ENCODE measurements around the gene LPAR5. TPM values are rescaled to one million over a fixed set of nuclear protein-coding genes. Genes with fewer than 3 reads are reported as not detected.
"Not testable (repeated sequence)": the region's sequence is repeated elsewhere in the genome, so short reads cannot be mapped to it uniquely, and the experiment has no call there.

LPAR5 gene
- total and polyA plus RNA-seq, 2 donors (not counting 1 experiment from before 2014, with no cell fraction given) = 0.02 TPM; not detected in 1

GRCh38 chr12:6604259-6605029 is 31.3 kb downstream of the LPAR5 start:
- Histone ChIP-seq H3K27me3 (ENCODE audit: control insufficient read depth, insufficient read depth, low read length) (no peaks in the 10 kb centered on the region), H4K20me1 (ENCODE audit: control insufficient read depth, extremely low read depth, insufficient read depth, low read length) (no peaks in the 10 kb centered on the region), H2AFZ (ENCODE audit: low read length) (no peak overlapping the region), H3K4me3 (replicated peaks in 1 of 4; ENCODE audit: control extremely low read depth in 1 of 4, insufficient read depth in 1 of 4, low read depth in 3 of 4, low read length in 4 of 4) (peak overlapping the region; percentile 90 to 94 (median 93)), H3K9ac (ENCODE audit: insufficient read depth, low read length) (peak overlapping the region; percentile 34), H3K36me3 (ENCODE audit: control insufficient read depth, insufficient read depth, low read length) (peaks cover 24% of the 10 kb centered on the region), H3K79me2 (ENCODE audit: control insufficient read depth, insufficient read depth, low read length) (peaks cover 38% of the 10 kb centered on the region), H3K27ac (ENCODE audit: insufficient read depth, low read length) (peak overlapping the region; percentile 56), H3K4me1 (ENCODE audit: control insufficient read depth, extremely low read depth, insufficient read depth, low read length) (peaks cover 15% of the 10 kb centered on the region), H3K9me3 (ENCODE audit: control insufficient read depth, insufficient read depth, low read depth, low read length) (no peaks in the 10 kb centered on the region), H3K4me2 (ENCODE audit: extremely low read depth, insufficient read depth, low read length) (peak overlapping the region; percentile 99)
- TF ChIP-seq EZH2 (IDR thresholded peaks at IDR 0.05; ENCODE audit: low read length, missing control alignments) (no peak), CTCF (conservative IDR thresholded peaks at IDR 0.05 in 1 of 2, IDR thresholded peaks at IDR 0.05 in 1 of 2; ENCODE audit: low read depth in 1 of 2, low read length in 2 of 2) (no peak)
- DNase-seq (ENCODE audit: low read depth in 2 of 2) = no peak

DNA sequence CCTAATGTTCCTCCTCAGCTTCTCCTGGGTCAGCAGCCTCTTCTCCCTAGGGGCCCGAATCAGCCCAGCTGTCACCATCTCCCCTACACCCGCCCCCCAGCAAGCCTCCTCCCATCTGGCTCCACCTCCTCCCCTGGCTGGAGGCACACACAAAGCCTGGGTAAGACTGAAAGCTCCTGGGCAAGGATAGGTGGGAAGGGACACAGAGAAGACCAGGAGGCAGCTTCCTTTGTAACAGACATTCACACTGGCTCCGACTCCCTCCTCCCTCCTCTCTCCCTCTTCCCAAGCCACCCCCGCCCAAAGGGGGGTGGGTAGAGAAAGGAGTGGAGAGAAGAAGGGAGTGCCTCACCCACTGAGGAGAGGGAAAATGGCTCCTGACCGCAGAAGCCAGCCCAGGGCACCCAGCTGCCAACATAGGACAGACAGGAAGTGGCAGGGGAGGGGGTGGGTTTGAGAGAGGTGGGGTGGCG is 32.6 kb downstream of the LPAR5 start:
- Histone ChIP-seq H3K4me3 (replicated peaks in 1 of 4; ENCODE audit: control extremely low read depth in 1 of 4, insufficient read depth in 1 of 4, low read depth in 3 of 4, low read length in 4 of 4) (peak overlapping the region in 2 of 4 experiments; percentile 22 to 93), H3K79me2 (ENCODE audit: control insufficient read depth, insufficient read depth, low read length) (peaks cover 38% of the 10 kb centered on the region), H3K27ac (ENCODE audit: insufficient read depth, low read length) (no peak overlapping the region), H3K9me3 (ENCODE audit: control insufficient read depth, insufficient read depth, low read depth, low read length) (no peaks in the 10 kb centered on the region), H3K36me3 (ENCODE audit: control insufficient read depth, insufficient read depth, low read length) (peaks cover 29% of the 10 kb centered on the region), H3K27me3 (ENCODE audit: control insufficient read depth, insufficient read depth, low read length) (no peaks in the 10 kb centered on the region), H4K20me1 (ENCODE audit: control insufficient read depth, extremely low read depth, insufficient read depth, low read length) (no peaks in the 10 kb centered on the region), H3K9ac (ENCODE audit: insufficient read depth, low read length) (no peak overlapping the region), H2AFZ (ENCODE audit: low read length) (no peak overlapping the region), H3K4me2 (ENCODE audit: extremely low read depth, insufficient read depth, low read length) (peak overlapping the region; percentile 72), H3K4me1 (ENCODE audit: control insufficient read depth, extremely low read depth, insufficient read depth, low read length) (peaks cover 15% of the 10 kb centered on the region)
- no peak for TF ChIP-seq CTCF (conservative IDR thresholded peaks at IDR 0.05 in 1 of 2, IDR thresholded peaks at IDR 0.05 in 1 of 2; ENCODE audit: low read depth in 1 of 2, low read length in 2 of 2)
- no peak for TF ChIP-seq EZH2 (IDR thresholded peaks at IDR 0.05; ENCODE audit: low read length, missing control alignments)
- DNase-seq (ENCODE audit: low read depth in 2 of 2) = peak; percentile 38 to 59

GRCh38 chr12:6602526-6602925 is 33.2 kb downstream of the LPAR5 start:
- Histone ChIP-seq H3K79me2 (ENCODE audit: control insufficient read depth, insufficient read depth, low read length) (peaks cover 38% of the 10 kb centered on the region), H3K36me3 (ENCODE audit: control insufficient read depth, insufficient read depth, low read length) (peaks cover 30% of the 10 kb centered on the region), H3K9ac (ENCODE audit: insufficient read depth, low read length) (no peak overlapping the region), H3K4me3 (replicated peaks in 1 of 4; ENCODE audit: control extremely low read depth in 1 of 4, insufficient read depth in 1 of 4, low read depth in 3 of 4, low read length in 4 of 4) (peak overlapping the region in 2 of 4 experiments; percentile 22 to 93), H3K9me3 (ENCODE audit: control insufficient read depth, insufficient read depth, low read depth, low read length) (no peaks in the 10 kb centered on the region), H2AFZ (ENCODE audit: low read length) (no peak overlapping the region), H4K20me1 (ENCODE audit: control insufficient read depth, extremely low read depth, insufficient read depth, low read length) (no peaks in the 10 kb centered on the region), H3K27ac (ENCODE audit: insufficient read depth, low read length) (no peak overlapping the region), H3K27me3 (ENCODE audit: control insufficient read depth, insufficient read depth, low read length) (no peaks in the 10 kb centered on the region), H3K4me1 (ENCODE audit: control insufficient read depth, extremely low read depth, insufficient read depth, low read length) (peaks cover 11% of the 10 kb centered on the region), H3K4me2 (ENCODE audit: extremely low read depth, insufficient read depth, low read length) (peak overlapping the region; percentile 72)
- no peak for DNase-seq (ENCODE audit: low read depth in 2 of 2)
- no peak for TF ChIP-seq EZH2 (IDR thresholded peaks at IDR 0.05; ENCODE audit: low read length, missing control alignments)

DNA sequence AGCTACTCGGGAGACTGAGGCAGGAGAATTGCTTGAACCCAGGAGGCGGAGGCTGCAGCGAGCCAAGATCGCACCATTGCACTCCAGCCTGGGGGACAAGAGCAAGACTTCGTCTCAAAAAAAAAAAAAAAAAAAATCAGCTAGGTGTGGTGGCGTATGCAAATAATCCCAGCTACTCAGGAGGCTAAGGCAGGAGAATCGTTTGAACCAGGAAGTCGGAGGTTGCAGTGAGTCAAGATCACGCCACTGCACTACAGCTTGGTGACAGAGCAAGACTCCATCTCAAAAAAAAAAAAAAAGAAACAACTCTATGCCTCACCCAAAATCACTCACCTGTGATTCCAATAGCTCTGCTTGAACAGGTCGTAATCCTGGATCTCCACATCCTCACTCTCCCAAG is 40.1 kb downstream of the LPAR5 start:
- not testable (repeated sequence) for H4K20me1 ChIP-seq (ENCODE audit: control insufficient read depth, extremely low read depth, insufficient read depth, low read length); H3K79me2 ChIP-seq (ENCODE audit: control insufficient read depth, insufficient read depth, low read length)

More for the DNA sequence above, 40.1 kb downstream of the LPAR5 start:
- not testable (repeated sequence) for H3K27me3 ChIP-seq (ENCODE audit: control insufficient read depth, insufficient read depth, low read length); H3K4me2 ChIP-seq (ENCODE audit: extremely low read depth, insufficient read depth, low read length); DNase-seq (ENCODE audit: low read depth in 2 of 2); H3K9ac ChIP-seq (ENCODE audit: insufficient read depth, low read length); H3K4me3 ChIP-seq (replicated peaks in 1 of 4; ENCODE audit: control extremely low read depth in 1 of 4, insufficient read depth in 1 of 4, low read depth in 3 of 4, low read length in 4 of 4); H2AFZ ChIP-seq (ENCODE audit: low read length); H3K4me1 ChIP-seq (ENCODE audit: control insufficient read depth, extremely low read depth, insufficient read depth, low read length); H3K9me3 ChIP-seq (ENCODE audit: control insufficient read depth, insufficient read depth, low read depth, low read length); H3K27ac ChIP-seq (ENCODE audit: insufficient read depth, low read length)
- H3K36me3 ChIP-seq (ENCODE audit: control insufficient read depth, insufficient read depth, low read length) = peaks cover 41% of the 10 kb centered on the region
